Uterus (tissue), 4 donors: ENCODE measurements around the gene NT5M. TPM values are rescaled to one million over a fixed set of nuclear protein-coding genes. Genes with fewer than 3 reads are reported as not detected.

Source experiments
- DNase-seq, 2 donors: peaks; one replicate each; pipeline ENCODE4 v3.0.0-alpha.2; 2019 to 2020
- H3K27ac ChIP-seq, 2 donors: fragments of 200-600 bp; sonication (generic); 1 replicate in 1 of 2; 2 replicates in 1 of 2; pipeline ENCODE4 v1.5.1; 2016 to 2018
- H3K27me3 ChIP-seq, 2 donors: fragments of 200-600 bp; sonication (generic); one replicate each; pipeline ENCODE4 v1.5.1; 2018 to 2019; ENCODE audit warnings: control low read depth in 1 of 2
- H3K36me3 ChIP-seq, 2 donors: fragments of 200-600 bp; sonication (generic); one replicate each; pipeline ENCODE4 v1.5.1; 2019; ENCODE audit warnings: control low read depth in 1 of 2
- H3K4me1 ChIP-seq, 2 donors: fragments of 200-600 bp; sonication (generic); one replicate each; pipeline ENCODE4 v1.5.1; 2018 to 2019; ENCODE audit warnings: control low read depth in 1 of 2
- H3K4me3 ChIP-seq, 2 donors: fragments of 200-600 bp; sonication (generic); 1 replicate in 1 of 2; 2 replicates in 1 of 2; pipeline ENCODE4 v1.5.1; 2018 to 2019; ENCODE audit warnings: mild to moderate bottlenecking in 1 of 2
- H3K9me3 ChIP-seq, 2 donors: fragments of 200-600 bp; sonication (generic); one replicate each; pipeline ENCODE4 v1.5.1; 2019; ENCODE audit warnings: control low read depth in 1 of 2
- CTCF ChIP-seq, 4 experiments: fragments of 200-600 bp in 2 of 4; fragments of 450-650 bp in 2 of 4; sonication (generic) in 2 of 4; IDR thresholded peaks; one replicate each; pipeline ENCODE4 v1.5.1; 2016 to 2019; ENCODE audit warnings: antibody characterized with exemption in 4 of 4, mild to moderate bottlenecking in 2 of 4, moderate library complexity in 1 of 4
- POLR2A ChIP-seq, 2 donors: fragments of 450-650 bp; IDR thresholded peaks; one replicate each; pipeline ENCODE4 v1.6.1; 2016; ENCODE audit warnings: antibody characterized with exemption in 2 of 2, mild to moderate bottlenecking in 1 of 2, moderate library complexity in 1 of 2
- intact Hi-C: fragments of 100-400 bp; cut with DNase I; formaldehyde crosslinking; loops from one replicate; pipeline ENCODE4 v1.15.1; 2023; ENCODE audit warnings: low total_unique reads
- total RNA-seq, 4 donors: library from RNA; depleted of rRNA in 3 of 4; stranded (reverse); fragments of >200 nt in 3 of 4; gene quantifications; one replicate each; pipeline versions ENCODE4 v1.1.0 to v1.2.4, GENCODE V29; 2014 to 2023
- donor health status: DM: yes; HTN: yes; CAD: no.

The NT5M gene
- total RNA-seq, 4 donors from 2014 or later = 0.26 to 7.8 (median 2.8) TPM

- no peaks in the 10 kb centered on the region for H3K4me1 ChIP-seq
- H3K27ac ChIP-seq = no peak overlapping the region
- no peaks in the 10 kb centered on the region for H3K36me3 ChIP-seq
- intact Hi-C loops = no loop called here
- DNase-seq = no peak
- H3K9me3 ChIP-seq = no peaks in the 10 kb centered on the region
- TF ChIP-seq CTCF (IDR thresholded peaks at IDR 0.05) (no peak), POLR2A (IDR thresholded peaks at IDR 0.05) (no peak)
- no peaks in the 10 kb centered on the region for H3K27me3 ChIP-seq
- no peak overlapping the region for H3K4me3 ChIP-seq
Observed at GRCh38 chr17:17365476-17366110, 62.4 kb downstream of the NT5M start.

GRCh38 chr17:17366235-17366634 lies 63.1 kb downstream of the NT5M start:
- TF ChIP-seq CTCF (IDR thresholded peaks at IDR 0.05) (no peak), POLR2A (IDR thresholded peaks at IDR 0.05) (no peak)
- Histone ChIP-seq H3K36me3 (no peaks in the 10 kb centered on the region), H3K9me3 (no peaks in the 10 kb centered on the region), H3K4me1 (no peaks in the 10 kb centered on the region), H3K27me3 (no peaks in the 10 kb centered on the region), H3K4me3 (no peak overlapping the region), H3K27ac (no peak overlapping the region)
- no peak for DNase-seq
- intact Hi-C loops = no loop called here

- TF ChIP-seq CTCF (IDR thresholded peaks at IDR 0.05) = no peak
- no peak for TF ChIP-seq POLR2A (IDR thresholded peaks at IDR 0.05)
- Histone ChIP-seq H3K36me3 (no peaks in the 10 kb centered on the region), H3K27me3 (no peaks in the 10 kb centered on the region), H3K9me3 (no peaks in the 10 kb centered on the region), H3K4me1 (no peaks in the 10 kb centered on the region), H3K4me3 (no peak overlapping the region), H3K27ac (no peak overlapping the region)
- DNase-seq = no peak
- intact Hi-C loops = no loop called here
Observed at GRCh38 chr17:17366941-17367875, 64.0 kb downstream of the NT5M start.

GRCh38 chr17:17367931-17368330 lies 64.8 kb downstream of the NT5M start:
- no peaks in the 10 kb centered on the region for H3K27me3 ChIP-seq

More at GRCh38 chr17:17367931-17368330, 64.8 kb downstream of the NT5M start:
- H3K4me3 ChIP-seq = no peak overlapping the region
- no peak overlapping the region for H3K27ac ChIP-seq
- H3K4me1 ChIP-seq = no peaks in the 10 kb centered on the region
- no peaks in the 10 kb centered on the region for H3K36me3 ChIP-seq
- DNase-seq = no peak
- no peaks in the 10 kb centered on the region for H3K9me3 ChIP-seq
- intact Hi-C loops = no loop called here
- TF ChIP-seq CTCF (IDR thresholded peaks at IDR 0.05) (no peak), POLR2A (IDR thresholded peaks at IDR 0.05) (no peak)
